GM12875 (cell line): ENCODE results near the gene SCAPER.

Experiments
- H3K4me3 ChIP-seq: one replicate; pipeline ENCODE4 v1.5.1; 2011; ENCODE audit warnings: low read depth, low read length, control low read depth
- CTCF ChIP-seq: IDR thresholded peaks from 2 replicates; pipeline ENCODE4 v1.5.1; 2011; ENCODE audit warnings: low read depth, mild to moderate bottlenecking, control low read depth, inconsistent platforms, low read length, moderate library complexity, borderline replicate concordance; ENCODE audit not compliant: insufficient read depth

Gene SCAPER

GRCh38 chr15:76359152-76359551, 546.0 kb downstream of the SCAPER start:
- no peak for TF ChIP-seq CTCF
- H3K4me3 ChIP-seq: no peak overlapping the region

DNA sequence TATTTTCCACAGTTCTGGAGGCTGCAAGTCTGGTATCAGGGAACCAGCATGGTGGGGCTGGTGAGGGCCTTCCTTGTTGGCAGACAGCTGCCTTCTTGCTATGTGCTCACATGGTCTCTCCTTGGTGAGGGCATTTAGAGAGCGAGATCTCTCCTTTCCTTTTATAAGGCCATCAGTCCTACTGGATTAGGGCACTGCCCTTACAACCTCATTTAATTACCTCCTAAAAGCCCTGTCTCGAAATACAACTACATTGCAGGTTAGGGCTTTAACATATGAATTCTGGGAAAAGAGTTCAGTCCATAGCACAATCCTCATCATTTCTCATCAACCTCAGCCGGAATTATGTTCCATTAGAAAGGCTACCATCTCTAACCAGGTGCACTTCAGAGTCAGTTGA, 546.7 kb downstream of the SCAPER start:
- H3K4me3 ChIP-seq: no peak overlapping the region
- no peak for TF ChIP-seq CTCF

GRCh38 chr15:76354823-76355440, 550.2 kb downstream of the SCAPER start:
- no peak overlapping the region for H3K4me3 ChIP-seq
- no peak for TF ChIP-seq CTCF

DNA sequence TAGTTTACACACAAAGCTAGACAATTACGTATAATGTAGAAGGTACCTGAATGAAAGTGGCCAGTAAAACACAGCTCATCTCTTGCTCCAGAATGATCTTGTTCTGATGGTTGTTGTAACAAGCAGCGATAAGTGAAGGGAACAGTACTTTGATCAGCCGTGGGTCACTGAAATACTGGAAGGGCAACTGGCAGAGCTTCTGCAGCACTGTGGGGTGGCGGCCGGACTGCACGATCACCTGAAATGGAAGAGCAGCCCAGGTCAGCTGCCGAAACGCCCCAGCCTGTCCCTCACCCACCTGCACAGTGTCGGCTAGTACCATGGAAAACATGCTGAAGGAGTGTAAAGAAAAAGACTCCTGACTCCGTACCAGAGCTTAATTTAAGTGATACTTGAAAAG, 551.2 kb downstream of the SCAPER start:
- H3K4me3 ChIP-seq: no peak overlapping the region
- TF ChIP-seq CTCF: no peak

DNA sequence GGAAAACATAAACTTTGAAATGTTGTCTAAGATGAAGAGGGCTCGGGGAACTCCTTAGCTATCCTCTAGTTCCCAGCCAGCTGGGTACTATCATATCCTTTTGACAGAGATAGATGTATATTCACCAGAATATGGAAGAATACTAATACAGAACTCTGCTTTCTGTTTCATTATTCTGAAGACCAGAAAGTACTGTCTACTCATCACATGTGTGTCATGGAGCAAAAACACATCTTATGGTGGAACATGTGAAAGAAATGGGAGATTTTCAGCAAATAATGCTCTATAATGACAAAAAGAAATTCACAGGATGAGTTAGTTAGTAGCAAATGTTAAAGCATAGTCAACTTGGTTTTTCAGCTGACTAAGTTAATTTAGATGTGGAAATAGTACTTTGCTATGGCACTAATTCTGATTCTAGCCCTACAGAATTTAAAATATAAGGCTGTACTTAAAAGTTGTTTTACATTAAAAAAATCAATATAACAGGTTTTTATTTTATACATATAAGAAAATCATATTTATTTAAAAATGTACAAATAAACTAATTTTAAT, 552.0 kb downstream of the SCAPER start:
- no peak for TF ChIP-seq CTCF
- H3K4me3 ChIP-seq: no peak overlapping the region

GRCh38 chr15:76349301-76350070, 555.7 kb downstream of the SCAPER start:
- no peak overlapping the region for H3K4me3 ChIP-seq
- no peak for TF ChIP-seq CTCF
